Measurements from ENCODE around the gene GULP1. TPM values are rescaled to one million over a fixed set of nuclear protein-coding genes. Genes with fewer than 3 reads are reported as not detected.

Gene GULP1
- total RNA-seq, 1 donor from 2014 or later: 49.0 TPM

DNA sequence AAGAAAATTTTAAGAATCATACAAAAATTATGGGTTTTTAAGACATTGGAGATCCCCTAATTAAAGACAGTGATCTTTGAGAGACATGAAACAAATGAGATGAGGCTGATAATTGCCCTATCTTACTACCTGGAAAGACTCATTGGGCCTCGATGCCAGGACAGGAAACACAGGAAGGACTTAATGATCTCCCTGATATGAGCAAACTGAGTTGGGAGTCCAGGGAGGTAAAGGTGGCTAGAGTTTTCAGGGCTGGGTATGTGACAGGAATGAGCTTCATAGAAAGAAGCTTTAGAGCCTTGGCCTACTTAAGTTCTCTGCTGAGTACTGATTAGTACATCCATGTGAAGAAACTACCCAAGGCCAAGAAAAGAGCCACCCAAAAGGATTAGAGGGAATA, 40.6 kb upstream of the GULP1 start:
- Mint-ChIP-seq H3K4me3 (no peak overlapping the region), H3K27me3 (no peaks in the 10 kb centered on the region), H3K4me1 (ENCODE audit: unreplicated experiment) (no peaks in the 10 kb centered on the region), H3K9me3 (peaks cover 4% of the 10 kb centered on the region), H3K27ac (no peak overlapping the region), H3K36me3 (no peaks in the 10 kb centered on the region)
- no peak for TF ChIP-seq CTCF (conservative IDR thresholded peaks at IDR 0.05)
- DNase-seq (ENCODE audit: extremely low spot score, unreplicated experiment): no peak

GRCh38 chr2:188256420-188256819, 35.3 kb upstream of the GULP1 start:
- no peaks in the 10 kb centered on the region for H3K27me3 Mint-ChIP-seq
- H3K27ac Mint-ChIP-seq: no peak overlapping the region
- no peak for TF ChIP-seq CTCF (conservative IDR thresholded peaks at IDR 0.05)
- no peaks in the 10 kb centered on the region for H3K9me3 Mint-ChIP-seq
- DNase-seq (ENCODE audit: extremely low spot score, unreplicated experiment): no peak
- H3K4me1 Mint-ChIP-seq (ENCODE audit: unreplicated experiment): no peaks in the 10 kb centered on the region
- H3K4me3 Mint-ChIP-seq: no peak overlapping the region
- no peaks in the 10 kb centered on the region for H3K36me3 Mint-ChIP-seq

DNA sequence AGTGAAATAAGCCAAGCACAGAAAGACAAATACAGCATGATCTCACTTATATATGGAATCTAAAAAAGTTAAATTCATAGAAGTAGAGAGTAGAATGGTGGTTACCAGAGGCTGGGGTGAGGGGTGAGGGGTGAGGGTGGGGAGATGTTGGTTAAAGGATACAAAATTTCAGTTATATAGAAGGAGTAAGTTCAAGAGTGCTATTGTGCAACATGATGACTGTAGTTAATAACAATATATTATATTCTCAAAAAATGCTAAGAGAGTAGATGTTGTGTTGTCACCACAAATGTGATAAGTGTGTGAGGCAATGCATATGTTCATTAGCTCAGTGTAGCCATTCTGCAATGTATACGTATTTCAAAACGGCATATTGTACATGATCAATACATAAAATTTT, 26.4 kb upstream of the GULP1 start:
- H3K27ac Mint-ChIP-seq: no peak overlapping the region
- H3K4me1 Mint-ChIP-seq (ENCODE audit: unreplicated experiment): no peaks in the 10 kb centered on the region
- H3K9me3 Mint-ChIP-seq: no peaks in the 10 kb centered on the region
- no peaks in the 10 kb centered on the region for H3K36me3 Mint-ChIP-seq
- H3K4me3 Mint-ChIP-seq: no peak overlapping the region
- TF ChIP-seq CTCF (conservative IDR thresholded peaks at IDR 0.05): no peak
- DNase-seq (ENCODE audit: extremely low spot score, unreplicated experiment): no peak
- no peaks in the 10 kb centered on the region for H3K27me3 Mint-ChIP-seq

GRCh38 chr2:188267776-188268175, 23.9 kb upstream of the GULP1 start:
- Mint-ChIP-seq H3K9me3 (no peaks in the 10 kb centered on the region), H3K27me3 (no peaks in the 10 kb centered on the region), H3K36me3 (no peaks in the 10 kb centered on the region), H3K4me1 (ENCODE audit: unreplicated experiment) (no peaks in the 10 kb centered on the region), H3K4me3 (no peak overlapping the region), H3K27ac (no peak overlapping the region)
- no peak for DNase-seq (ENCODE audit: extremely low spot score, unreplicated experiment)
- TF ChIP-seq CTCF (conservative IDR thresholded peaks at IDR 0.05): no peak

DNA sequence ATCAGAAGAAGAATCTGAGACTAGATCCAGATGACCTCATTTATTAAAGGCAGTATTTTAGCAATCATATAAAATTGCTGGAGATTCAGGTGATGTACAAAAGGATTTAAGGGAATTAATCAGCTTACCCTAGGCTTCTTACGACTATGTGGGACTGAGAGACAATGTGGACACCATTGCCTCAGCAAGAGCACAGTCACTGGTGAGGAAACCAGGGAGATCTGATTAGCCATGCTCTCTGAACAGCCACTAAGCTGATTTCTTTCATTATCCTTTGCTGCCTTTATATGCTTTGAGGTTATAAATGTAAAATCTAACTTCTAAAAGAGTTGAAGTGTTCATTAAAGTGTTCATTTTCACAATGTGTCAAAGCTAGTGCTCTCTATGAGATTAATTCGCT, 22.7 kb upstream of the GULP1 start:
- no peak for TF ChIP-seq CTCF (conservative IDR thresholded peaks at IDR 0.05)

DNA sequence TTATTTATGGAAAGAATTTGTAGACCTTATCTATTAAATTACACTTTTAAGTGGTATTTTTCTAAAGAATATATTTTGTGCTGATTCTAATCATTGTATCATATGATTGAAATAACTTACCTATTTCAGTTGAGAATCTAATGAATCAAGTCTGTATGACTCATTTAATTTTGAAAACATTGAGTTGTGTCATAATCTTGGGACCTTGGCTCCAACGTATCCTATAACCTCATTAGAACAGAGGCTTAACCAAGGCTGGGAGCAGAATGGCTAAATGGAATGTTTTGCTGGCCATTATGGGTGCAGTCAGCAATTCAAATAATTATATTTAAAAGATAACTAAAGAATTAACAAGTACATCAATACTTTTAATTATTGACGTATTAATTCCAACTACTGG, 19.6 kb upstream of the GULP1 start:
- TF ChIP-seq CTCF (conservative IDR thresholded peaks at IDR 0.05): no peak
- Mint-ChIP-seq H3K4me1 (ENCODE audit: unreplicated experiment) (peaks cover 5% of the 10 kb centered on the region), H3K4me3 (no peak overlapping the region), H3K27ac (no peak overlapping the region), H3K36me3 (no peaks in the 10 kb centered on the region), H3K9me3 (no peaks in the 10 kb centered on the region), H3K27me3 (no peaks in the 10 kb centered on the region)
- no peak for DNase-seq (ENCODE audit: extremely low spot score, unreplicated experiment)

More for the DNA sequence above, 22.7 kb upstream of the GULP1 start:
- DNase-seq (ENCODE audit: extremely low spot score, unreplicated experiment): no peak
- Mint-ChIP-seq H3K4me1 (ENCODE audit: unreplicated experiment) (no peaks in the 10 kb centered on the region), H3K9me3 (no peaks in the 10 kb centered on the region), H3K36me3 (no peaks in the 10 kb centered on the region), H3K27me3 (no peaks in the 10 kb centered on the region), H3K4me3 (no peak overlapping the region), H3K27ac (no peak overlapping the region)

Data from type B pancreatic cell (in vitro differentiated cells).